GM19468 (cell line): Measurements from ENCODE around the gene BCKDK.

ENCODE experiments used
- ATAC-seq: cut with Tn5 transposase; IDR thresholded peaks from one replicate; pipeline ENCODE4 v1.9.1; 2021; ENCODE audit warnings: mild to moderate bottlenecking, moderate library complexity, moderate number of reproducible peaks; ENCODE audit not compliant: unreplicated experiment; ENCODE audit errors: extremely low read depth

BCKDK gene

GRCh38 chr16:31079342-31079944 is 28.7 kb upstream of the BCKDK start:
- ATAC-seq, result no peak

- ATAC-seq, result no peak
Measured at GRCh38 chr16:31080035-31080629, 28.1 kb upstream of the BCKDK start.

GRCh38 chr16:31080756-31081419 is 27.3 kb upstream of the BCKDK start:
- no peak for ATAC-seq

GRCh38 chr16:31081428-31082351 is 26.5 kb upstream of the BCKDK start:
- ATAC-seq, result no peak

GRCh38 chr16:31082368-31083045 is 25.7 kb upstream of the BCKDK start:
- no peak for ATAC-seq

GRCh38 chr16:31083081-31083480 is 25.1 kb upstream of the BCKDK start:
- ATAC-seq, result no peak

- no peak for ATAC-seq
Measured at GRCh38 chr16:31083556-31083955, 24.6 kb upstream of the BCKDK start.

GRCh38 chr16:31083981-31084380 is 24.2 kb upstream of the BCKDK start:
- ATAC-seq, result no peak

- no peak for ATAC-seq
Measured at GRCh38 chr16:31084584-31085302, 23.4 kb upstream of the BCKDK start.

GRCh38 chr16:31085411-31085810 is 22.8 kb upstream of the BCKDK start:
- no peak for ATAC-seq

GRCh38 chr16:31085873-31086628 is 22.1 kb upstream of the BCKDK start:
- no peak for ATAC-seq

- no peak for ATAC-seq
Measured at GRCh38 chr16:31086629-31086906, 21.6 kb upstream of the BCKDK start.

- no peak for ATAC-seq
Measured at GRCh38 chr16:31087481-31087880, 20.7 kb upstream of the BCKDK start.

GRCh38 chr16:31087971-31088370 is 20.2 kb upstream of the BCKDK start:
- ATAC-seq, result no peak

- no peak for ATAC-seq
Measured at GRCh38 chr16:31088459-31089183, 19.6 kb upstream of the BCKDK start, which contains the start of gene PRSS53. PRSS53 (minus strand) TSS chr16:31088943; CDS start chr16:31088809, 134 bp downstream.

GRCh38 chr16:31089199-31089598 is 19.0 kb upstream of the BCKDK start:
- no peak for ATAC-seq

GRCh38 chr16:31090540-31090939 is 17.6 kb upstream of the BCKDK start:
- no peak for ATAC-seq

GRCh38 chr16:31092330-31092729 is 15.9 kb upstream of the BCKDK start:
- ATAC-seq, result no peak
